Stimulated activated CD4-positive, alpha-beta T cell treated with anti-CD3 and anti-CD28 coated beads, TNF-alpha, amount 100 ng/mL, for 1 hour (primary cell): Measurements from ENCODE around the gene RNF17.
"Not testable (repeated sequence)": the region's sequence is repeated elsewhere in the genome, so short reads cannot be mapped to it uniquely, and the experiment has no call there.

Experiments
- DNase-seq, 3 donors: peaks; one replicate each; pipeline ENCODE4 v3.0.0-alpha.2; 2020; ENCODE audit warnings: low read depth in 3 of 3, low spot score in 1 of 3

Gene RNF17

DNA sequence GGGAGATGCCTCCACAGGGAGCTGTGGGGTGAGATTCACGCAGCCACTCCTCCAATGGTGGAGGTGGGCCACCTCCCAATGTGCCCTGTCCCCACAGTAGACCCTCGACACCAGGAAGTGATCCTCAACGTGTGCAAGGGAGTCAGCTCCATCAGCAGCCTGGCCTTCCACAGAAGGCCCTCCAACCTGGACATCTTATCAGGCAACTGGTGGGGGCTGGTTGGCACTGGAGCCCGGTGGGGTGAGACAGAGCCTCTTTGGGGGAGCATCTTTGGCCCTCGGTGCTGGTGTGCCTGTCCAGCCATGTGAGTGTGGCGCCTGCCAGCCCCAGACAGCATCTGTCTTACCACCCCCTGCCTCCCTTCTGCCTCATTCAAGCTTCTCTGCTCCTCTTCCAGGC lies 19.7 kb upstream of the RNF17 start:
- no peak for DNase-seq

DNA sequence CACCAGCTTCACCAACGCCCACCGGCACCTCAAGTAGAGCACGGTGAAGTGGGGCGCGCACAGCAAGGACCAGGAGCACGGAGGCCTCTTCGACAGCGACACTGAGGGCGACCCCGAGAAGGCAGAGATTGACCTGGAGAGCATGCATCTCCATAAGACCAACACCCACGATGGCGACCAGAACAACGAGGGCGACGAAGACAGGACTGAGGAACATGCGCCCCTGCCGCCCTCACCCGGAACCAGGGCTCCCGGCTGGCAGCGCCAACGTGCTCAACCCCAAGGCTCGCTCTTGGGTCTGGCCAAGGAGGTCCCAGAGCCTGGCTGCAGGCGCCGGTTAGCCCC lies 18.5 kb upstream of the RNF17 start:
- no peak for DNase-seq

DNA sequence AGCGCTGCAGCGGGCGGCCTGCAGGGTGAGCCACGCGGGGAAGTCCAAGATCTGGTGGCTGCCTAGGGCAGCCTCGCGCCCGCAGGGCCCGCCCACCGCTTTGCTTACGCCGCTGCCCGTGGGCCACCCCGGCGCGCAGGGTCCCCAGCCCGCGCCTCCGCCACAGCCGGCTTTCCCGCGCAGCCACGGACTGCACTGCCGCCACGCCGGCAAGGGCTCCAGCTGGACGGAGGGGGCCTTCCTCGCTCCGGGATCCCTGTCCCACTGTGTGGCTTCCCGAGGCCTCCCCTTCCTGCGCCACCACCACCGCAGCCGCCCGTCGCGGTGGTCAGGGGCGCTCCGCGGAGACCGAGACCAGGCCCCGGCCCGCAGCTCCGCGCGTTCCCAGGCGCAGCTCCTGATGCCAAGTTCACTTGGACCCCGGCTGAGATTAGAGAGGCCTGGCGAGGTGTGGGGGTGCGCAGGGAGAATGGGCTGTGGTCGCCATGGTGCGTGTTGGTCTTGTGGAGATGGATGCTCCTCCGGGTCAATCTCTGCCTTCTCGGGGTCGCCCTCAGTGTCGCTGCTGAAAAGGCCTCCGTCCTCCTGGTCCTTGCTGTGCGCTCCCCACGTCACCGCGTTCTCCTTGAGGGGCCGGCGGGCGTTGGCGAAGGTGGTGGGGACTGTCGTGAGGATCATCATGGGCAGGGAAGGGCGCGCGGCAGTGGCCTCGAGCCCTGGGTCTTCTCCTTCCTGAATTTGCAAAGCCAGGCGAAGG lies 17.9 kb upstream of the RNF17 start:
- DNase-seq = no peak

DNA sequence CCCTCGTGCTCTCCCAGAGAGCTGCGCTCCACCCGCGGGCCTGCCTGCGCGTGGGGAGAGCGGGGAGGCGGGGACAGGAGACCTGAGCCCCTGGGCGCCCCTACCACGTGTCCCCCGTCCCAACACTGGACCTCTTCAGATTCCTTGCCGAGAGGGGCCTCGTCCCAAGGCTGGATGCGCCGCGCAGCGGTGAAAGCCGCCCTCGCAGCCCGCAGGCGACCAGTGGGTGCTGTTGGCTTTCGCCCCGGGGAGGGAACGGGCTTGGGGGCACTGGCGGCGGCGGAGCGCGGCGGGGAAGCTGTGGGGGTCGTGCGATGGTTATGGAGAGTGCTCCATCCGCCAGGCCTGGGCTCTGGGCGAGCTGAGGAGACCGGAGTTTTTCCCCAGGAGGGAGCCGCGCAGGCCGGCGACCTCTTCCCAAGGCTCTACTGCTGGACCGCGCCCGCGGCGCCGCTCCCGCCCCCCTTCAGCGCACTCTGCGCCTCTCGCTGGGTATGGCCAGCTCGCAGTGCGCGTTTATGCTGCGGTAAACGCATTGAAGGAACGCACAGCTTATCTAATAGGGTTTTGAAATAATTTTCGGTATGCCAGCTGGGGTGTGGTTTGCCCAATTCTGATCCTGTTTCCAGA lies 17.2 kb upstream of the RNF17 start:
- DNase-seq = no peak

GRCh38 chr13:24747248-24748060 lies 16.5 kb upstream of the RNF17 start:
- DNase-seq = no peak

GRCh38 chr13:24748061-24748400 lies 15.9 kb upstream of the RNF17 start:
- DNase-seq = no peak

DNA sequence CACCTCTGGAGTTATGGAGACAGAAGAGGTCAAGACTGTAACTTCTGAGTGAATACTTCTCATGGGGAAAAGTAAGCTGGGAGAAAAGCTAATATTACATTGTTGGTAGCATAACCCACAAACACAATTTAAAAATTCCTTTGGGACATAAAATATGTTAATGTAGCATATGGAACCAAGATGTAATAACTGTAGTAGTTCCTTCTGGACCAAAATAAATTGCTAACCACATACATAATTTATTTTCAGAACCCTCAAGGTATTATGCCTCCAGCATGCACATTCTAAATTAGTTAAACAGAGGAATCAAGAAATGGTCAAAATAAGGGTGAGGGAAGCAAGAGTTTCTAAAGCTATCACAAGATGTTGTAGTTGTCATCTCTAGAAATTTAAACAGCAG lies 4.8 kb upstream of the RNF17 start:
- no peak for DNase-seq

GRCh38 chr13:24764276-24764630 lies 284 bp downstream of the RNF17 start:
- DNase-seq = no peak

DNA sequence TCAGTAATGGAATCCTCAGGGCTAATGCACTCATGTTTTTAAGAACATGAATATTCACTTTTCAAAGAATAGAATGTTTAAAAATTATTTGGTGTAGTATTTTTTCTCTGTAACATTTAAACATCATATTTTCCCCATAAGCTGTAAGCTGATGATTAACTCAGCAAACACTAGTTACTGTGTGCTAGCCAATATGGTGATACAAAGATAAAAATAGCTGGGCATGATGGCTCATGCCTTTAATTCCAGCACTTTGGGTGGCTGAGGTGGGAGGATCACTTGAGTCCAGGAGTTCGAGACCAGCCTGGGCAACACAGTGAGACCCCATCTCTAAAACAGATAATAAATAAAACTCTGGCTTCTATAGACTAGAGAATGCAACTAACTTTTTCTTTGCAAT lies 13.2 kb downstream of the RNF17 start:
- no peak for DNase-seq

- no peak for DNase-seq
These were observed 20.4 kb downstream of the RNF17 start for GRCh38 chr13:24784319-24784718.

DNA sequence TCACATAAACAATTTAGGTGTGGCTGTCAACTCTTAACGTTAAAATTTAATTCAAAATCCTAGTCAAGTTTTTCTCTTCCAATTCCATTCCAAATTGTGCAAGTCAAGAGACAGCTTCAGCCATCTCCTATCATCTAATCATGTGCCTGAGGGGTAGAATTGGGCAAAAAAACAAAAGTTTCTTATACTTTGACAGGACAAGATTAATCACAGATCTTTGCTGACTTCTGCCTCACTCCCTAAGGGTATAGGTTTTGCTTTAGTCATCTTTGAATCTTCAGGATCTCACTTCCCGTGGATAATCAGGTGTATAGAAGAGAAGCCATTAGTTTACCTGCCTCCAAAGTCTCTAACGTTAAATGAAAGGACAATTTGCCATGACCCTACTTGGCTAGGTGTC lies 24.6 kb downstream of the RNF17 start:
- DNase-seq = no peak

GRCh38 chr13:24802074-24802473 lies 38.1 kb downstream of the RNF17 start:
- no peak for DNase-seq

DNA sequence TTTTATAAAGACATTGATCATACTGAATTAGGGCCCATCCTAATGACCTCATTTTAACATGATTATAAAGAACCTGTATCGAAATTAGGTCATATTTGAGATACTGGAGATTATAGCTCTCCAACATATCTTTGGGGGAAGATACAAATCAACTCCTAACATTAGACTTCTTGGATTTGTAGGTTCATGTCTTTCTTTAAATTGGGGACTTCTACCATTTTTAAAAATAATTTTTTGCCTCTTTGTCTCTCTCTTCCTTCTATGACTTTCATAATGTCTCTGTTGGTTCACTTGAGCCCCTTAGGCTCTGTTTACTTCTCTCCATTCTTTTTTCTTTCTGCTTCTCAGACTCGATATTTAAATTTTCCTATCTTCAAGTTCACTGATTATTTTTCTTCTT lies 57.2 kb downstream of the RNF17 start:
- DNase-seq = no peak

DNA sequence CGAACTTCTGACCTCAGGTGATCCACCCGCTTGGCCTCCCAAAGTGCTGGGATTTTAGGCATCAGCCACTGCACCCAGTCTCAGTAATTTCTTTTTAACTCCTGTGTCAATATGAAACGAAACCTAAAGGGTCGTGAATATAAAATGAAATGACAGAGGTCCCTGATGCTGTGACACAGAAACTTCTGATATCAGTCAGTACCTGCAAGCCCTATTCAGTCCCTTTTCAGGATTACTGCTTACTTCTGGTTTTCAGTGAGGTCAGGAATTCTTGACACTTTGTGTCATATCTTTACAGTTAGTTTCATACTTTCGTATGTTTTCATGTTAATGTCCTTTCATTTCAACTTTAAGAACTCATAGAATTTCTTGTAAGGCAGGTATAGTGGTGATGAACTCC lies 58.7 kb downstream of the RNF17 start:
- no peak for DNase-seq

GRCh38 chr13:24823122-24823710 lies 59.2 kb downstream of the RNF17 start:
- not testable (repeated sequence) for DNase-seq

DNA sequence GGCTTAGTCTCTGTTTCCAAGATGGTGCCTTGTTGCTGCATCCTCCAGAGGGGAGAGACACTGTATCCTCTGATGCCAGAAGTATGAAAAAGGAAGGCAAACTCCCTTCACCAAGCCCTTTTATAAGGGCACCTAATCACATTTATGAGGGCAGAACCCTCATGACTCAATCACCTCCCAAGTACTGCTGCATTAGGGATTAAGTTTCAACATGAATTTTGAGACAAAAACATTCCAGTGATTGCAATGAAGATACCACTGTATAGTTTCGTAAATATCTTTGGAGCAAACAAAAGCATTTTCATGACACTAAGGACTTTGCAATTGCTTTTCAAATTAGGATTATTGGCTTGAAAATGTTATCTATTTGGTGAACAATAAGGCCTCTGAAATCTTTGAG lies 63.8 kb downstream of the RNF17 start:
- no peak for DNase-seq

DNA sequence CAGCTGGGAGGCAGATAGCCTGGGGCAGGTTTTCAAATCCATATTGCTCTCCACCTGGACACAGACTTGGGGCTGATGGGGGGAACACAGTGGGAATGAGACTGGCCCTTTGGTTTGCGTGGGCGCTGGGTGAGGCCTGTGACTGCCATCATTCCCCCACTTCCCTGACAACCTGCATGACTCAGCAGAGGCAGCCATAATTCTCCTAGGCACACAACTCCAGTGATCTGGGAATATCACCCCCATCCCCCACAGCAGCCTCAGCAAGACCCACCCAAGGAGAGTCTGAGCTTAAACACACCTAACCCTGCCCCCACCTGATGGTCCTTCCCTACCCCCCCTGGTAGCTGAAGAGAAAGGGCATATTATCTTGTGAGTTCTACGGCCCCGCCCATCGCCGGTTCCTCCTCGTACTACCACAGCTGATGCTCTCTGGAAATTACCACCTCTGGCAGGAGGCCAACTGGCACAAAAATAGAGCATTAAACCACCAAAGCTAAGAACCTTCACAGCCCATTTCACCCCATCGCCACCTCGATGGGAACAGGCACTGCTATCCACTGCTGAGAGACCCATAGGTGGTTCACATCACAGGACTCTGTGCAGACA lies 71.0 kb downstream of the RNF17 start:
- DNase-seq = no peak

- DNase-seq = not testable (repeated sequence)
These were observed 73.6 kb downstream of the RNF17 start for GRCh38 chr13:24837528-24837927.

DNA sequence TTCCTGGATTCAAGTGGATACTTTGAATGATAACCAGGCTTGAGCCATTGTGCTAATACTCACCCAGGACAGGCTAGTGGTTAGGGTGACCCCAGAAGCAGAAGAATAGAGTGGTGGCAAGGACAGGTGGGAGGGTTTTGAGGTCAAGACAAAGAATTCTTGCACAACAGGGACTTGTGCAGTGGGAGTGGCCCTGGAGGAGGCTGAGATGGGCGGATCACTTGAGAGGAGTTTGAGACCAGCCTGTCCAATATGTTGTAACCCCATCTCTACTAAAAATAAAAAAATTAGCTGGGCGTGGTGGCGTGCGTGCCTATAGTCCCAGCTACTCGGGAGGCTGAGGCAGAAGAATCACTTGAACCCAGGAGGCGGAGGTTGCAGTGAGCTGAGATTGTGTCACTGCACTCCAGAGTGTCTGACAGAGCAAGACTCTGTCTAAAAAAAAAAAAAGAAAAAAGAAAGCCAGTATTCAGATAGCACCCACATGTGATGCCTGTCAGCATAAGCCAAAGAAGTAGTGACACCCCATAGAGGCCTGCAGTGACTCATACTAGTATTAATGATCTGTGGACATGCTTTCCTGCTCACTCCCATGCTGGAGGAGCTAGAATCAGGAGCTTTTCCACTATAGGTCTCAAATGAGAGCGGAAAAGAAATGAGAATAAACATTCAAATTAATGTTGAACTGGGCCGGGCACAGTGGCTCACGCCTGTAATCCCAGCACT lies 78.7 kb downstream of the RNF17 start:
- no peak for DNase-seq

- DNase-seq = no peak
These were observed 87.6 kb downstream of the RNF17 start for GRCh38 chr13:24851546-24851945.

DNA sequence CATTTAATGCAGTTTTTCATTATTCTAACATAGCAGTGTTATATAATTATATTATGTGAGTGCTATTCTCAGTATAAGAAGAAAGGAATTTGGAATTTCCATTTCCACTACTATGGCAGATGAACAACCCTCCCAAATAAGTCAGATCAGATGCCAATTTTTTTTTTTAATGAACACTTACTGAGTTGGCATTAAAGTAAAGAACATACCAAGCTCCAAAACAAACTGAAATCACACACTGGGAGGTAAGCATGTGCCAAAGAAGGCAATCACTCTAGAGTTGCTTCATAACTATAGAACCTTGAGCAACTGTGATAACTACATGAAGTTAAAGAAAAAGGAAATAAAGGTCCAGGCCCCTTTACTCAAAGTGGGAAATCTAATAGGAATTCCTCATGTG lies 90.3 kb downstream of the RNF17 start:
- DNase-seq = no peak
